Ovary (tissue), 3 donors: ENCODE results near the gene ADK.

Experiments used
- CTCF ChIP-seq, 3 donors: fragments of 450-650 bp in 2 of 3; fragments of 200-600 bp in 1 of 3; IDR thresholded peaks; one replicate each; pipeline versions ENCODE4 v1.5.1 to v1.8.0; 2016 to 2022; ENCODE audit warnings: antibody characterized with exemption in 3 of 3, mild to moderate bottlenecking in 1 of 3
- EP300 ChIP-seq: sonication (generic); formaldehyde crosslinking; IDR thresholded peaks from one replicate; pipeline ENCODE4 v1.6.1; 2017; ENCODE audit warnings: antibody characterized with exemption
- POLR2A ChIP-seq: fragments of 450-650 bp; IDR thresholded peaks from one replicate; pipeline ENCODE4 v1.6.1; 2017; ENCODE audit warnings: antibody characterized with exemption, mild to moderate bottlenecking, moderate library complexity
- donor health status: DM: no; HTN: no; CAD: no.

GRCh38 chr10:74750848-74751274 lies 599.8 kb downstream of the ADK start:
- no peak for TF ChIP-seq CTCF (IDR thresholded peaks at IDR 0.05)
- TF ChIP-seq POLR2A: no peak
- no peak for TF ChIP-seq EP300
